Measurements from ENCODE around the gene FANCC.

FANCC gene

DNA sequence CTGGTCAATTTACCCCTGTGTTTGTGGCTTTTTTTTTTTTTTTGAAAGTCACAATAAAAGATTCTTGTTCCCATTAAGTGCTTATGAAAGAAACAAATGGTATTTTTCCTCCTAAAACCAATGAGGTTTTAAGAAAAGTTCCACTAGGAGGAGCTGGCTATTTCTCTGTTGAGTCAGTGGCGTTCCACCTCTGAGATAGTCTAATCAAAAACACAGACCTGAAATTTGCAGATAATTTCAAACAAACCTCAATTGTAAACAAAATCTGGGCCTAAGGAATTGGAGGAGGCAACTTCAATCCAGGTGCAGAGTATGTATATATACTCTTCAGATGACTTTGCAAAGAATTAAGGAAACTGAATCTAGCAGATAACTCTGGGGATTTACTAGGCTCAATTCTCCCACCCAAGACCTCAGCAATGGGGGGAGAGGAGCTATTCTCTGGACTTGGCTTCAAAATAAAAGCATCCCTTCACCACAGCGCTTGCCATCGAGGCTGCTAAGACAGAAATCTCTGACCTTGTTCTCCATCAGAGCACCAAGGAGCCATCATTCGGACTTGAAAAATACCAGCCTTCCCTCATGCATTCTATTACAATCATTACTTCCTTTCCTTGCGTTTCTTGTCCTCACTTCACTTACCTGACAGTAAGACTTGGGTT is 52.4 kb downstream of the FANCC start:
- TF ChIP-seq, protein P1, sequence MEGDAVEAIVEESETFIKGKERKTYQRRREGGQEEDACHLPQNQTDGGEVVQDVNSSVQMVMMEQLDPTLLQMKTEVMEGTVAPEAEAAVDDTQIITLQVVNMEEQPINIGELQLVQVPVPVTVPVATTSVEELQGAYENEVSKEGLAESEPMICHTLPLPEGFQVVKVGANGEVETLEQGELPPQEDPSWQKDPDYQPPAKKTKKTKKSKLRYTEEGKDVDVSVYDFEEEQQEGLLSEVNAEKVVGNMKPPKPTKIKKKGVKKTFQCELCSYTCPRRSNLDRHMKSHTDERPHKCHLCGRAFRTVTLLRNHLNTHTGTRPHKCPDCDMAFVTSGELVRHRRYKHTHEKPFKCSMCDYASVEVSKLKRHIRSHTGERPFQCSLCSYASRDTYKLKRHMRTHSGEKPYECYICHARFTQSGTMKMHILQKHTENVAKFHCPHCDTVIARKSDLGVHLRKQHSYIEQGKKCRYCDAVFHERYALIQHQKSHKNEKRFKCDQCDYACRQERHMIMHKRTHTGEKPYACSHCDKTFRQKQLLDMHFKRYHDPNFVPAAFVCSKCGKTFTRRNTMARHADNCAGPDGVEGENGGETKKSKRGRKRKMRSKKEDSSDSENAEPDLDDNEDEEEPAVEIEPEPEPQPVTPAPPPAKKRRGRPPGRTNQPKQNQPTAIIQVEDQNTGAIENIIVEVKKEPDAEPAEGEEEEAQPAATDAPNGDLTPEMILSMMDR (IDR thresholded peaks at IDR 0.05; ENCODE audit: borderline replicate concordance, extremely low read depth, low read length, poor library complexity, severe bottlenecking), result peak; percentile 10
- no peak for TF ChIP-seq EZH2 (IDR thresholded peaks at IDR 0.05; ENCODE audit: borderline replicate concordance, low read depth, low read length, severe bottlenecking)
- Histone ChIP-seq H3K36me3 (ENCODE audit: insufficient read depth, low read length) (no peaks in the 10 kb centered on the region), H2AFZ (ENCODE audit: low read depth, low read length) (no peak overlapping the region), H3K4me3 (ENCODE audit: low read depth in 1 of 2, low read length in 2 of 2) (no peak overlapping the region), H3K9me3 (ENCODE audit: insufficient read depth, low read length, severe bottlenecking) (no peaks in the 10 kb centered on the region), H4K20me1 (ENCODE audit: insufficient read depth, low read length) (peaks cover 15% of the 10 kb centered on the region; the same call in 1 of the 2 replicates), H3K27ac (ENCODE audit: low read length) (no peak overlapping the region), H3K9ac (ENCODE audit: low read depth, low read length) (no peak overlapping the region), H3K4me2 (ENCODE audit: insufficient read depth, low read length) (no peak overlapping the region), H3K4me1 (ENCODE audit: insufficient read depth, low read length) (no peaks in the 10 kb centered on the region), H3K79me2 (ENCODE audit: insufficient read depth, low read length) (no peaks in the 10 kb centered on the region), H3K27me3 (ENCODE audit: insufficient read depth, low read length, poor library complexity) (no peaks in the 10 kb centered on the region)
- DNase-seq, result no peak
- no peak for ATAC-seq (ENCODE audit: insufficient read depth, low read depth)

DNA sequence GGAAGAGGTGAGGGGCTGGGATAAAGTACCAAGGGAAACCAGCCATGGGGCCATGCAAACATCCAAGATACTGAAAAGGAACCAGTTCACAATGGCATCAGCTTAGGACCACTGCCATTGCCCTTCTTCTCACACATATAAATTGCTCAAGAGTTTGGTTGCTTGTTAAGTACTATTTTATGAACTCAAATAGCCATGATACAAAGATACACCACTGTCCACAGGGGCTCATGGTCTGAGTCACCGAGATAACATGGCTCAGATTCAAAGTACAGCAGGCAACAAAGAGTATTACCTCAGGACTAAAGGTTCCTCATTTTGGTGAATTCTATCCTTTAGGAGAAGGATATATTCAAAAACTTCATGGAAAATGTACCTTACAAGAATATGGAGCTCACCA is 55.6 kb downstream of the FANCC start:
- Histone ChIP-seq H3K27ac (ENCODE audit: low read length) (no peak overlapping the region), H2AFZ (ENCODE audit: low read depth, low read length) (no peak overlapping the region), H3K79me2 (ENCODE audit: insufficient read depth, low read length) (no peaks in the 10 kb centered on the region), H3K27me3 (ENCODE audit: insufficient read depth, low read length, poor library complexity) (no peaks in the 10 kb centered on the region), H3K36me3 (ENCODE audit: insufficient read depth, low read length) (no peaks in the 10 kb centered on the region), H3K4me1 (ENCODE audit: insufficient read depth, low read length) (no peaks in the 10 kb centered on the region), H3K9me3 (ENCODE audit: insufficient read depth, low read length, severe bottlenecking) (no peaks in the 10 kb centered on the region), H4K20me1 (ENCODE audit: insufficient read depth, low read length) (peaks cover 3% of the 10 kb centered on the region; the same call in 1 of the 2 replicates), H3K4me2 (ENCODE audit: insufficient read depth, low read length) (no peak overlapping the region), H3K9ac (ENCODE audit: low read depth, low read length) (no peak overlapping the region), H3K4me3 (ENCODE audit: low read depth in 1 of 2, low read length in 2 of 2) (no peak overlapping the region)
- no peak for DNase-seq
- TF ChIP-seq EZH2 (IDR thresholded peaks at IDR 0.05; ENCODE audit: borderline replicate concordance, low read depth, low read length, severe bottlenecking), result no peak
- TF ChIP-seq, protein P1 (IDR thresholded peaks at IDR 0.05; ENCODE audit: borderline replicate concordance, extremely low read depth, low read length, poor library complexity, severe bottlenecking), result no peak
- ATAC-seq (ENCODE audit: insufficient read depth, low read depth), result no peak

- Histone ChIP-seq H3K4me1 (ENCODE audit: insufficient read depth, low read length) (no peaks in the 10 kb centered on the region), H3K27me3 (ENCODE audit: insufficient read depth, low read length, poor library complexity) (no peaks in the 10 kb centered on the region), H3K27ac (ENCODE audit: low read length) (no peak overlapping the region), H3K4me2 (ENCODE audit: insufficient read depth, low read length) (no peak overlapping the region), H2AFZ (ENCODE audit: low read depth, low read length) (no peak overlapping the region), H4K20me1 (ENCODE audit: insufficient read depth, low read length) (no peaks in the 10 kb centered on the region), H3K9ac (ENCODE audit: low read depth, low read length) (no peak overlapping the region), H3K36me3 (ENCODE audit: insufficient read depth, low read length) (peaks cover 13% of the 10 kb centered on the region; the same call in 1 of the 2 replicates), H3K79me2 (ENCODE audit: insufficient read depth, low read length) (no peaks in the 10 kb centered on the region), H3K4me3 (ENCODE audit: low read depth in 1 of 2, low read length in 2 of 2) (no peak overlapping the region), H3K9me3 (ENCODE audit: insufficient read depth, low read length, severe bottlenecking) (no peaks in the 10 kb centered on the region)
- TF ChIP-seq, protein P1 (IDR thresholded peaks at IDR 0.05; ENCODE audit: borderline replicate concordance, extremely low read depth, low read length, poor library complexity, severe bottlenecking), result no peak
- TF ChIP-seq EZH2 (IDR thresholded peaks at IDR 0.05; ENCODE audit: borderline replicate concordance, low read depth, low read length, severe bottlenecking), result no peak
- ATAC-seq (ENCODE audit: insufficient read depth, low read depth), result no peak
- DNase-seq, result no peak
These were observed 66.9 kb downstream of the FANCC start for GRCh38 chr9:95250462-95251221.

Data from DND-41 (cell line).